Astrocyte of the cerebellum (primary cell): ENCODE measurements around the gene TENM4.

Experiments used
- DNase-seq: peaks from one replicate; pipeline ENCODE4 v3.0.0-alpha.2; 2011; ENCODE audit warnings: low read depth
- H3K4me3 ChIP-seq: 2 replicates; pipeline ENCODE4 v1.5.1; 2011; ENCODE audit warnings: mild to moderate bottlenecking, low read depth, low read length, moderate library complexity
- CTCF ChIP-seq: IDR thresholded peaks from 2 replicates; pipeline ENCODE4 v1.5.1; 2012; ENCODE audit warnings: low read length, low read depth, moderate library complexity, mild to moderate bottlenecking; ENCODE audit errors: missing control alignments
- in situ Hi-C: cut with HindIII; loops from 2 replicates; pipeline ENCODE4 v1.10.0; 2017; ENCODE audit warnings: low sequenced_read_pairs

Gene TENM4

GRCh38 chr11:79427126-79427525 is 13.7 kb downstream of the TENM4 start:
- in situ Hi-C loops = no loop called here
- no peak overlapping the region for H3K4me3 ChIP-seq
- TF ChIP-seq CTCF = no peak
- no peak for DNase-seq

GRCh38 chr11:79425463-79425862 is 15.4 kb downstream of the TENM4 start:
- no peak for DNase-seq
- no peak overlapping the region for H3K4me3 ChIP-seq
- TF ChIP-seq CTCF = no peak
- in situ Hi-C loops = no loop called here

GRCh38 chr11:79423736-79424135 is 17.1 kb downstream of the TENM4 start:
- no peak overlapping the region for H3K4me3 ChIP-seq
- DNase-seq = no peak
- no peak for TF ChIP-seq CTCF
- in situ Hi-C loops = no loop called here

GRCh38 chr11:79422866-79423265 is 18.0 kb downstream of the TENM4 start:
- TF ChIP-seq CTCF = no peak
- in situ Hi-C loops = no loop called here
- H3K4me3 ChIP-seq = no peak overlapping the region
- no peak for DNase-seq

GRCh38 chr11:79421820-79422219 is 19.0 kb downstream of the TENM4 start:
- in situ Hi-C loops = no loop called here
- H3K4me3 ChIP-seq = no peak overlapping the region
- TF ChIP-seq CTCF = no peak
- DNase-seq = no peak

- in situ Hi-C loops = no loop called here
- DNase-seq = no peak
- no peak for TF ChIP-seq CTCF
- no peak overlapping the region for H3K4me3 ChIP-seq
Observed at GRCh38 chr11:79419120-79419519, 21.7 kb downstream of the TENM4 start.

- DNase-seq = no peak
- in situ Hi-C loops = no loop called here
- no peak overlapping the region for H3K4me3 ChIP-seq
- TF ChIP-seq CTCF = no peak
Observed at GRCh38 chr11:79418241-79418640, 22.6 kb downstream of the TENM4 start.
